IMR-90 (cell line): ENCODE data around the gene DIP2C. TPM values are rescaled to one million over a fixed set of nuclear protein-coding genes. Genes with fewer than 3 reads are reported as not detected.

Experiments used
- ATAC-seq: fragments of 200-7000 bp; cut with Tn5 transposase; 2 replicates; pipeline ENCODE4 v1.9.1; 2020; ENCODE audit warnings: low read depth, mild to moderate bottlenecking, moderate library complexity
- BruUV-seq: library from RNA; stranded (reverse); fragments of 400-500 nt; replicated peaks from 2 replicates; lab custom pipeline; 2021; lab: Mats Ljungman, UMichigan
- CTCF ChIA-PET: fragments of 300-600 bp; formaldehyde crosslinking; extraction: SDS; loops from one replicate; lab custom pipeline; 2021; ENCODE audit warnings: antibody characterized with exemption; lab: Yijun Ruan, JAX
- POLR2A ChIA-PET: fragments of 300-600 bp; sonication (Branson Sonifier 250); formaldehyde crosslinking; loops from one replicate; lab custom pipeline; 2022; ENCODE audit warnings: antibody characterized with exemption; ENCODE audit not compliant: unreplicated experiment; lab: Charles Lee
- DNase-seq: peaks from one replicate; pipeline ENCODE4 v3.0.0; 2013
- H2AFZ ChIP-seq: replicated peaks from 2 replicates; pipeline ENCODE3; 2013; ENCODE audit warnings: low read length, mild to moderate bottlenecking; ENCODE audit not compliant: poor library complexity
- H2AK5ac ChIP-seq: 2 replicates; pipeline ENCODE4 v1.6.1; 2013; ENCODE audit warnings: low read depth, low read length, inconsistent platforms
- H2AK9ac ChIP-seq: replicated peaks from 2 replicates; pipeline ENCODE3; 2013; ENCODE audit warnings: mild to moderate bottlenecking, low read depth, low read length, moderate library complexity; ENCODE audit not compliant: poor library complexity
- H2BK120ac ChIP-seq: 2 replicates; pipeline ENCODE4 v1.6.1; 2013; ENCODE audit warnings: low read depth, low read length, inconsistent platforms
- H2BK15ac ChIP-seq: 3 replicates; pipeline ENCODE4 v1.6.1; 2013; ENCODE audit warnings: low read depth, low read length, inconsistent platforms
- H2BK20ac ChIP-seq: 2 replicates; pipeline ENCODE4 v1.6.1; 2013; ENCODE audit warnings: low read depth, mild to moderate bottlenecking, inconsistent platforms, low read length, moderate library complexity
- H2BK5ac ChIP-seq: 2 replicates; pipeline ENCODE4 v1.6.1; 2013; ENCODE audit warnings: mild to moderate bottlenecking, low read depth, low read length, inconsistent platforms; ENCODE audit not compliant: poor library complexity, severe bottlenecking
- H3K14ac ChIP-seq: replicated peaks from 2 replicates; pipeline ENCODE4 v1.6.1; 2013; ENCODE audit warnings: low read depth, low read length, inconsistent platforms
- H3K18ac ChIP-seq: 2 replicates; pipeline ENCODE4 v1.6.1; 2013; ENCODE audit warnings: low read depth, low read length, control low read depth
- H3K23ac ChIP-seq: 2 replicates; pipeline ENCODE4 v1.6.1; 2013; ENCODE audit warnings: low read depth, low read length, inconsistent platforms
- H3K27ac ChIP-seq: 2 replicates; pipeline ENCODE4 v1.5.1; 2013; ENCODE audit warnings: mild to moderate bottlenecking, control low read depth, low read length; ENCODE audit not compliant: insufficient read depth
- H3K27me3 ChIP-seq: 2 replicates; pipeline ENCODE4 v1.6.1; 2013; ENCODE audit warnings: low read length; ENCODE audit not compliant: control insufficient read depth, insufficient read depth
- H3K36me3 ChIP-seq: 2 replicates; pipeline ENCODE4 v1.6.1; 2013; ENCODE audit warnings: low read length, mixed read lengths; ENCODE audit not compliant: control insufficient read depth, insufficient read depth
- H3K4ac ChIP-seq: 2 replicates; pipeline ENCODE4 v1.6.1; 2013; ENCODE audit warnings: low read depth, low read length, inconsistent platforms
- H3K4me1 ChIP-seq: 2 replicates; pipeline ENCODE4 v1.6.1; 2013; ENCODE audit warnings: low read length, mixed read lengths; ENCODE audit not compliant: control insufficient read depth, insufficient read depth
- H3K4me2 ChIP-seq: 2 replicates; pipeline ENCODE4 v1.6.1; 2013; ENCODE audit warnings: low read depth, mild to moderate bottlenecking, control low read depth, low read length, moderate library complexity
- H3K4me3 ChIP-seq: 2 replicates; pipeline ENCODE4 v1.5.1; 2013; ENCODE audit warnings: low read depth, mild to moderate bottlenecking, control low read depth, low read length, moderate library complexity; ENCODE audit not compliant: insufficient read depth
- H3K56ac ChIP-seq: 2 replicates; pipeline ENCODE4 v1.6.1; 2013; ENCODE audit warnings: low read length, inconsistent platforms; ENCODE audit not compliant: insufficient read depth; ENCODE audit errors: extremely low read depth
- H3K79me1 ChIP-seq, 2 experiments: 2 replicates each; pipeline ENCODE4 v1.6.1; 2013; ENCODE audit warnings: low read length in 2 of 2, inconsistent platforms in 1 of 2, low read depth in 1 of 2
- H3K9ac ChIP-seq: 2 replicates; pipeline ENCODE4 v1.6.1; 2013; ENCODE audit warnings: low read depth, low read length, control low read depth
- H3K9me1 ChIP-seq: 2 replicates; pipeline ENCODE4 v1.6.1; 2013; ENCODE audit warnings: low read length, inconsistent platforms; ENCODE audit not compliant: insufficient read depth
- H3K9me3 ChIP-seq: 2 replicates; pipeline ENCODE4 v1.6.1; 2013; ENCODE audit warnings: low read length; ENCODE audit not compliant: control insufficient read depth, insufficient read depth
- H4K20me1 ChIP-seq: 2 replicates; pipeline ENCODE4 v1.6.1; 2013; ENCODE audit warnings: low read length, inconsistent platforms; ENCODE audit not compliant: insufficient read depth
- H4K5ac ChIP-seq: 2 replicates; pipeline ENCODE4 v1.6.1; 2013; ENCODE audit warnings: mild to moderate bottlenecking, low read depth, low read length, control low read depth
- H4K8ac ChIP-seq, 2 experiments: 2 replicates each; pipeline ENCODE4 v1.6.1; 2013; ENCODE audit warnings: low read depth in 2 of 2, low read length in 2 of 2, control low read depth in 1 of 2, inconsistent platforms in 1 of 2
- H4K91ac ChIP-seq: 2 replicates; pipeline ENCODE4 v1.6.1; 2013; ENCODE audit warnings: low read depth, low read length, inconsistent platforms; ENCODE audit not compliant: insufficient read depth
- BHLHE40 ChIP-seq: fragments of 150-350 bp; IDR thresholded peaks from 2 replicates; pipeline ENCODE4 v1.6.1; 2016; ENCODE audit warnings: mild to moderate bottlenecking, low read depth, low read length
- CEBPB ChIP-seq: IDR thresholded peaks from 2 replicates; pipeline ENCODE4 v1.6.1; 2012; ENCODE audit warnings: low read depth, low read length, improper control_type of control experiment
- CHD1 ChIP-seq: IDR thresholded peaks from 2 replicates; pipeline ENCODE4 v1.6.1; 2012; ENCODE audit warnings: low read depth, low read length, improper control_type of control experiment
- FOS ChIP-seq: fragments of 150-350 bp; IDR thresholded peaks from 2 replicates; pipeline ENCODE4 v1.6.1; 2016; ENCODE audit warnings: low read depth, low read length
- MAFK ChIP-seq: IDR thresholded peaks from 2 replicates; pipeline ENCODE4 v1.6.1; 2012; ENCODE audit warnings: low read depth, low read length, improper control_type of control experiment
- MAZ ChIP-seq: IDR thresholded peaks from 2 replicates; pipeline ENCODE4 v1.6.1; 2012; ENCODE audit warnings: low read depth, mild to moderate bottlenecking, low read length, improper control_type of control experiment, moderate library complexity, borderline replicate concordance
- MXI1 ChIP-seq: IDR thresholded peaks from 2 replicates; pipeline ENCODE4 v1.6.1; 2012; ENCODE audit warnings: low read depth, mild to moderate bottlenecking, low read length, moderate library complexity, borderline replicate concordance
- NFE2L2 ChIP-seq: fragments of 150-350 bp; IDR thresholded peaks from 2 replicates; pipeline ENCODE4 v1.6.1; 2016; ENCODE audit warnings: low read depth, mild to moderate bottlenecking, low read length
- POLR2A ChIP-seq: IDR thresholded peaks from 2 replicates; pipeline ENCODE4 v1.6.1; 2012; ENCODE audit warnings: mild to moderate bottlenecking, low read depth, low read length
- RAD21 ChIP-seq: IDR thresholded peaks from 2 replicates; pipeline ENCODE4 v1.6.1; 2012; ENCODE audit warnings: low read length, improper control_type of control experiment
- RCOR1 ChIP-seq: IDR thresholded peaks from 2 replicates; pipeline ENCODE4 v1.6.1; 2012; ENCODE audit warnings: mild to moderate bottlenecking, low read length, improper control_type of control experiment; ENCODE audit not compliant: insufficient replicate concordance
- RFX5 ChIP-seq: IDR thresholded peaks from 2 replicates; pipeline ENCODE4 v1.8.0; 2012; ENCODE audit warnings: low read depth, mild to moderate bottlenecking, low read length, moderate library complexity
- SMC3 ChIP-seq: fragments of 150-350 bp; IDR thresholded peaks from 2 replicates; pipeline ENCODE4 v1.6.1; 2016; ENCODE audit warnings: low read depth, mild to moderate bottlenecking, antibody characterized with exemption, low read length, moderate library complexity
- WGBS, 2 experiments: methylation state at CpG; one replicate each; pipeline versions ENCODE4 v1.1.5 to v1.1.7; 2013; ENCODE audit warnings: missing lambda C conversion rate in 2 of 2; ENCODE audit not compliant: insufficient read length in 1 of 2; ENCODE audit errors: extremely low coverage in 2 of 2; 5-methylcytosine and 5-hydroxymethylcytosine counted together
- dilution Hi-C: fragments of 300-500 bp; cut with HindIII; formaldehyde crosslinking; loops from one replicate; pipeline ENCODE4 v1.14.3; 2018; ENCODE audit warnings: low sequenced_read_pairs; ENCODE audit not compliant: unreplicated experiment
- in situ Hi-C: fragments of 300-500 bp; cut with MboI; formaldehyde crosslinking; loops from 3 replicates; pipeline ENCODE4 v1.14.3; 2019; ENCODE audit warnings: low sequenced_read_pairs, inconsistent platforms, mixed read lengths
- intact Hi-C: fragments of 100-400 bp; cut with micrococcal nuclease; formaldehyde crosslinking; loops from 2 replicates; pipeline ENCODE4 v1.10.0; 2022
- polyA plus RNA-seq, 3 experiments: library from polyadenylated mRNA; depleted of rRNA; stranded (reverse); fragments of >200 nt; gene quantifications; 2 replicates each; pipeline ENCODE4 v1.2.3, GENCODE V29; 2012; ENCODE audit warnings: low replicate concordance in 1 of 3
- total RNA-seq: library from RNA; depleted of rRNA; stranded (reverse); fragments of >200 nt; gene quantifications from 2 replicates; pipeline ENCODE4 v1.2.3, GENCODE V29; 2012
- TF ChIP-seq, protein P1 (sequence below): fragments of 150-350 bp; IDR thresholded peaks from 2 replicates; pipeline ENCODE4 v1.6.1; 2017; ENCODE audit warnings: mild to moderate bottlenecking, antibody characterized with exemption, low read length, low read depth
- TF ChIP-seq, protein P2 (sequence below): fragments of 150-350 bp; IDR thresholded peaks from 2 replicates; pipeline ENCODE4 v1.6.1; 2016; ENCODE audit warnings: low read depth, mild to moderate bottlenecking, low read length, moderate library complexity, borderline replicate concordance
- TF ChIP-seq, protein P3 (sequence below): conservative IDR thresholded peaks from 2 replicates; pipeline ENCODE4 v1.5.1; 2012; ENCODE audit warnings: mild to moderate bottlenecking, low read depth, low read length, improper control_type of control experiment

DIP2C gene
- total and polyA plus RNA-seq, 2 of the 4 experiments (the other 2 are of a cell fraction) = 8.6 to 17.3 TPM

DNA sequence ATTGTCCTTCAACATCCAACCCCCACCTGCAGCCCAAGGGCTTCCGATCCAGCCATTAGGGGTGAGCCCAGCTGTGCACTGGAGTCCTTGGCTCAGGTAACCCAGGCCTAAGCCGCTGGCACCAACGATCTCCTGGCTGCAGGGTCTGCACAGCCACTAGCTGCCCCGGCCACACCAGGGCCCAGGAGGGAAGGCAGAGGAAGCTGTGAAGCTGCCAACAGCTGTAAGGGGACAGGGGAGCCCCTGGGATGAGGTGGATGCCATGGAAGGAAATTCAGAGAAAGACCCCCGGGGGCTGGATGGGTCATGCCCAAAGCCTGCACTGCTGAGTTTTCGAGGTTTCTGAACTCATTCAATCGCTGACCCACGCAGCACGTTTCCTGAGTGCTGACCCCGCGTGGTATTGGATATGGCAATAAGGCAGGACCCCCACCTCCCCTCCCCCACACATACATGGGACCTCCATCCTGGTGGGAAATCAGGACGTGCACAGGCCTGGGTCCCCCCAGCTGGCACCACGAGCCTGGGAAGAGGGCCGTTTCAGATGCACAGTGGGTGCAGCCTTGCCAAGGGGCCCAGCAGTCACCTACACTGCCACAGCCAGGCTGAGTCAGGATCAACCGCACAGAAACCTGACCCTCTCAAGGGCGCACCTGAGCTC is 170.3 kb downstream of the DIP2C start:
- Histone ChIP-seq H3K18ac (no peak overlapping the region), H3K9ac (no peak overlapping the region), H4K91ac (no peak overlapping the region), H2BK15ac (no peak overlapping the region), H3K4ac (no peak overlapping the region), H3K56ac (no peak overlapping the region), H2BK5ac (no peak overlapping the region), H2BK20ac (no peak overlapping the region), H3K9me1 (peaks cover 25% of the 10 kb centered on the region), H3K14ac (no peak overlapping the region), H3K23ac (no peak overlapping the region), H3K9me3 (no peaks in the 10 kb centered on the region), H4K8ac (no peak overlapping the region), H3K36me3 (peaks cover 7% of the 10 kb centered on the region), H3K4me2 (no peak overlapping the region), H3K27ac (no peak overlapping the region), H3K27me3 (no peaks in the 10 kb centered on the region), H3K4me1 (peaks cover 2% of the 10 kb centered on the region; the same call in 1 of the 2 replicates), H2BK120ac (no peak overlapping the region), H3K79me1 (peaks cover 35 to 92% of the 10 kb centered on the region in 2 experiments), H2AFZ (no peak overlapping the region), H2AK5ac (no peak overlapping the region), H4K20me1 (peaks cover 85% of the 10 kb centered on the region), H2AK9ac (no peak overlapping the region), H3K4me3 (no peak overlapping the region), H4K5ac (no peak overlapping the region)
- POLR2A ChIA-PET = no interaction called here
- intact Hi-C loops = no loop called here
- dilution Hi-C loops = no loop called here
- CTCF ChIA-PET = interaction anchor here (0.8 kb wide), 1 partner anchor 35 kb away, joined by 3 read pairs; no protein-coding TSS in a partner anchor
- BruUV-seq = no TSS peak
- DNase-seq = no peak
- in situ Hi-C loops = loop anchor here (25.0 kb wide), 1 partner anchor 168 kb away; the partner anchor contains the start of gene DIP2C
- 94% methylated on average over 2 of the region's 16 CpGs; no CpG with 5 or more reads in 1 of the 2 experiments for WGBS, 2 experiments
- no peak for ATAC-seq
- TF ChIP-seq, protein P1, sequence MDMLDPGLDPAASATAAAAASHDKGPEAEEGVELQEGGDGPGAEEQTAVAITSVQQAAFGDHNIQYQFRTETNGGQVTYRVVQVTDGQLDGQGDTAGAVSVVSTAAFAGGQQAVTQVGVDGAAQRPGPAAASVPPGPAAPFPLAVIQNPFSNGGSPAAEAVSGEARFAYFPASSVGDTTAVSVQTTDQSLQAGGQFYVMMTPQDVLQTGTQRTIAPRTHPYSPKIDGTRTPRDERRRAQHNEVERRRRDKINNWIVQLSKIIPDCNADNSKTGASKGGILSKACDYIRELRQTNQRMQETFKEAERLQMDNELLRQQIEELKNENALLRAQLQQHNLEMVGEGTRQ = no peak
- TF ChIP-seq MXI1 (no peak), MAZ (no peak), SMC3 (no peak), RAD21 (no peak), CHD1 (no peak), MAFK (no peak), FOS (no peak), RCOR1 (no peak), POLR2A (no peak), BHLHE40 (no peak), RFX5 (no peak), NFE2L2 (no peak), CEBPB (no peak)
- TF ChIP-seq, protein P2, sequence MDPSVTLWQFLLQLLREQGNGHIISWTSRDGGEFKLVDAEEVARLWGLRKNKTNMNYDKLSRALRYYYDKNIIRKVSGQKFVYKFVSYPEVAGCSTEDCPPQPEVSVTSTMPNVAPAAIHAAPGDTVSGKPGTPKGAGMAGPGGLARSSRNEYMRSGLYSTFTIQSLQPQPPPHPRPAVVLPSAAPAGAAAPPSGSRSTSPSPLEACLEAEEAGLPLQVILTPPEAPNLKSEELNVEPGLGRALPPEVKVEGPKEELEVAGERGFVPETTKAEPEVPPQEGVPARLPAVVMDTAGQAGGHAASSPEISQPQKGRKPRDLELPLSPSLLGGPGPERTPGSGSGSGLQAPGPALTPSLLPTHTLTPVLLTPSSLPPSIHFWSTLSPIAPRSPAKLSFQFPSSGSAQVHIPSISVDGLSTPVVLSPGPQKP = no peak
- TF ChIP-seq, protein P3, sequence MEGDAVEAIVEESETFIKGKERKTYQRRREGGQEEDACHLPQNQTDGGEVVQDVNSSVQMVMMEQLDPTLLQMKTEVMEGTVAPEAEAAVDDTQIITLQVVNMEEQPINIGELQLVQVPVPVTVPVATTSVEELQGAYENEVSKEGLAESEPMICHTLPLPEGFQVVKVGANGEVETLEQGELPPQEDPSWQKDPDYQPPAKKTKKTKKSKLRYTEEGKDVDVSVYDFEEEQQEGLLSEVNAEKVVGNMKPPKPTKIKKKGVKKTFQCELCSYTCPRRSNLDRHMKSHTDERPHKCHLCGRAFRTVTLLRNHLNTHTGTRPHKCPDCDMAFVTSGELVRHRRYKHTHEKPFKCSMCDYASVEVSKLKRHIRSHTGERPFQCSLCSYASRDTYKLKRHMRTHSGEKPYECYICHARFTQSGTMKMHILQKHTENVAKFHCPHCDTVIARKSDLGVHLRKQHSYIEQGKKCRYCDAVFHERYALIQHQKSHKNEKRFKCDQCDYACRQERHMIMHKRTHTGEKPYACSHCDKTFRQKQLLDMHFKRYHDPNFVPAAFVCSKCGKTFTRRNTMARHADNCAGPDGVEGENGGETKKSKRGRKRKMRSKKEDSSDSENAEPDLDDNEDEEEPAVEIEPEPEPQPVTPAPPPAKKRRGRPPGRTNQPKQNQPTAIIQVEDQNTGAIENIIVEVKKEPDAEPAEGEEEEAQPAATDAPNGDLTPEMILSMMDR = no peak
